ENCODE results near the gene UTRN. TPM values are rescaled to one million over a fixed set of nuclear protein-coding genes. Genes with fewer than 3 reads are reported as not detected.

Gene UTRN
- total RNA-seq, 2 experiments from 2014 or later: 143 to 153 TPM

GRCh38 chr6:144311361-144311760, 26.2 kb downstream of the UTRN start:
- intact Hi-C loops (cut with DNase I, micrococcal nuclease): no loop called here

GRCh38 chr6:144314003-144314485, 28.9 kb downstream of the UTRN start:
- Mint-ChIP-seq H3K27me3 (no peaks in the 10 kb centered on the region), H3K27ac (no peak overlapping the region), H3K4me1 (ENCODE audit: low read depth) (peaks cover 7% of the 10 kb centered on the region), H3K4me3 (no peak overlapping the region), H3K9me3 (no peaks in the 10 kb centered on the region), H3K36me3 (ENCODE audit: low read depth) (no peaks in the 10 kb centered on the region)
- intact Hi-C loops (cut with DNase I, micrococcal nuclease): no loop called here
- ChIA-PET CTCF (interaction anchor here (0.6 to 0.9 kb wide), 2 partner anchors 45 to 97 kb away, joined by 3 read pairs; no protein-coding TSS in a partner anchor), POLR2A (interaction anchor here (1.4 kb wide), 1 partner anchor 21 kb away, joined by 3 read pairs; no protein-coding TSS in a partner anchor)
- Histone ChIP-seq H3K4me1 (ENCODE audit: insufficient read depth, low read length) (peaks cover 4% of the 10 kb centered on the region), H3K27me3 (ENCODE audit: control insufficient read depth in 1 of 2, insufficient read depth in 2 of 2, low read length in 2 of 2) (no peaks in the 10 kb centered on the region), H3K36me3 (ENCODE audit: insufficient read depth, low read length) (no peaks in the 10 kb centered on the region), H3K9me3 (ENCODE audit: control insufficient read depth in 1 of 2, insufficient read depth in 1 of 2, low read length in 2 of 2) (no peaks in the 10 kb centered on the region), H3K27ac (ENCODE audit: low read depth in 1 of 2, low read length in 2 of 2) (no peak overlapping the region), H3K4me3 (ENCODE audit: low read length) (no peak overlapping the region)
- no peak for TF ChIP-seq CTCF (IDR thresholded peaks at IDR 0.05)
- DNase-seq (no peak), ATAC-seq (ENCODE audit: poor library complexity) (no peak)

More at GRCh38 chr6:144311361-144311760, 26.2 kb downstream of the UTRN start:
- H3K4me3 Mint-ChIP-seq: no peak overlapping the region
- H3K36me3 Mint-ChIP-seq (ENCODE audit: low read depth): no peaks in the 10 kb centered on the region
- H3K4me1 ChIP-seq (ENCODE audit: insufficient read depth, low read length): peaks cover 6% of the 10 kb centered on the region
- DNase-seq (no peak), ATAC-seq (ENCODE audit: poor library complexity) (no peak)
- no peak overlapping the region for H3K27ac ChIP-seq (ENCODE audit: low read depth in 1 of 2, low read length in 2 of 2)
- H3K27me3 Mint-ChIP-seq: peaks cover 5% of the 10 kb centered on the region
- no peak overlapping the region for H3K4me3 ChIP-seq (ENCODE audit: low read length)
- no peak overlapping the region for H3K27ac Mint-ChIP-seq
- no peak for TF ChIP-seq CTCF (IDR thresholded peaks at IDR 0.05)
- H3K9me3 ChIP-seq (ENCODE audit: control insufficient read depth in 1 of 2, insufficient read depth in 1 of 2, low read length in 2 of 2): no peaks in the 10 kb centered on the region
- no peaks in the 10 kb centered on the region for H3K27me3 ChIP-seq (ENCODE audit: control insufficient read depth in 1 of 2, insufficient read depth in 2 of 2, low read length in 2 of 2)
- H3K36me3 ChIP-seq (ENCODE audit: insufficient read depth, low read length): no peaks in the 10 kb centered on the region
- peaks cover 7% of the 10 kb centered on the region for H3K4me1 Mint-ChIP-seq (ENCODE audit: low read depth)
- CTCF ChIA-PET: no interaction called here
- POLR2A ChIA-PET: no interaction called here
- no peaks in the 10 kb centered on the region for H3K9me3 Mint-ChIP-seq

GRCh38 chr6:144314562-144314961, 29.4 kb downstream of the UTRN start:
- no peak for DNase-seq
- ATAC-seq (ENCODE audit: poor library complexity): no peak
- Mint-ChIP-seq H3K4me3 (no peak overlapping the region), H3K27me3 (no peaks in the 10 kb centered on the region), H3K4me1 (ENCODE audit: low read depth) (peaks cover 7% of the 10 kb centered on the region), H3K36me3 (ENCODE audit: low read depth) (no peaks in the 10 kb centered on the region), H3K27ac (no peak overlapping the region), H3K9me3 (no peaks in the 10 kb centered on the region)
- H3K9me3 ChIP-seq (ENCODE audit: control insufficient read depth in 1 of 2, insufficient read depth in 1 of 2, low read length in 2 of 2): no peaks in the 10 kb centered on the region
- no peak for TF ChIP-seq CTCF (IDR thresholded peaks at IDR 0.05)
- intact Hi-C loops (cut with DNase I, micrococcal nuclease): no loop called here
- no peaks in the 10 kb centered on the region for H3K36me3 ChIP-seq (ENCODE audit: insufficient read depth, low read length)
- no peak overlapping the region for H3K27ac ChIP-seq (ENCODE audit: low read depth in 1 of 2, low read length in 2 of 2)
- no peaks in the 10 kb centered on the region for H3K27me3 ChIP-seq (ENCODE audit: control insufficient read depth in 1 of 2, insufficient read depth in 2 of 2, low read length in 2 of 2)
- peaks cover 4% of the 10 kb centered on the region for H3K4me1 ChIP-seq (ENCODE audit: insufficient read depth, low read length)
- POLR2A ChIA-PET: interaction anchor here (1.4 kb wide), 1 partner anchor 20 kb away, joined by 3 read pairs; no protein-coding TSS in a partner anchor
- H3K4me3 ChIP-seq (ENCODE audit: low read length): no peak overlapping the region
- CTCF ChIA-PET: interaction anchor here (0.9 kb wide), 1 partner anchor 98 kb away, joined by 3 read pairs; no protein-coding TSS in a partner anchor
